ENCODE results near the gene FNBP1. TPM values are rescaled to one million over a fixed set of nuclear protein-coding genes. Genes with fewer than 3 reads are reported as not detected.

The FNBP1 gene
- total and polyA plus RNA-seq, 2 donors (not counting 1 experiment from before 2014, with no cell fraction given) = 20.8 to 44.3 TPM

GRCh38 chr9:129897263-129897662 is 145.7 kb downstream of the FNBP1 start:
- TF ChIP-seq EZH2 (IDR thresholded peaks at IDR 0.05; ENCODE audit: low read length, missing control alignments) = no peak
- TF ChIP-seq, protein P1, sequence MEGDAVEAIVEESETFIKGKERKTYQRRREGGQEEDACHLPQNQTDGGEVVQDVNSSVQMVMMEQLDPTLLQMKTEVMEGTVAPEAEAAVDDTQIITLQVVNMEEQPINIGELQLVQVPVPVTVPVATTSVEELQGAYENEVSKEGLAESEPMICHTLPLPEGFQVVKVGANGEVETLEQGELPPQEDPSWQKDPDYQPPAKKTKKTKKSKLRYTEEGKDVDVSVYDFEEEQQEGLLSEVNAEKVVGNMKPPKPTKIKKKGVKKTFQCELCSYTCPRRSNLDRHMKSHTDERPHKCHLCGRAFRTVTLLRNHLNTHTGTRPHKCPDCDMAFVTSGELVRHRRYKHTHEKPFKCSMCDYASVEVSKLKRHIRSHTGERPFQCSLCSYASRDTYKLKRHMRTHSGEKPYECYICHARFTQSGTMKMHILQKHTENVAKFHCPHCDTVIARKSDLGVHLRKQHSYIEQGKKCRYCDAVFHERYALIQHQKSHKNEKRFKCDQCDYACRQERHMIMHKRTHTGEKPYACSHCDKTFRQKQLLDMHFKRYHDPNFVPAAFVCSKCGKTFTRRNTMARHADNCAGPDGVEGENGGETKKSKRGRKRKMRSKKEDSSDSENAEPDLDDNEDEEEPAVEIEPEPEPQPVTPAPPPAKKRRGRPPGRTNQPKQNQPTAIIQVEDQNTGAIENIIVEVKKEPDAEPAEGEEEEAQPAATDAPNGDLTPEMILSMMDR (conservative IDR thresholded peaks at IDR 0.05 in 1 of 2, IDR thresholded peaks at IDR 0.05 in 1 of 2; ENCODE audit: low read depth in 1 of 2, low read length in 2 of 2) = no peak
- Histone ChIP-seq H3K9me3 (ENCODE audit: control insufficient read depth, insufficient read depth, low read depth, low read length) (no peaks in the 10 kb centered on the region), H3K27ac (ENCODE audit: insufficient read depth, low read length) (no peak overlapping the region), H4K20me1 (ENCODE audit: control insufficient read depth, extremely low read depth, insufficient read depth, low read length) (no peaks in the 10 kb centered on the region), H3K9ac (ENCODE audit: insufficient read depth, low read length) (no peak overlapping the region), H3K4me2 (ENCODE audit: extremely low read depth, insufficient read depth, low read length) (no peak overlapping the region), H3K4me3 (replicated peaks in 1 of 4; ENCODE audit: control extremely low read depth in 1 of 4, insufficient read depth in 1 of 4, low read depth in 3 of 4, low read length in 4 of 4) (no peak overlapping the region), H3K79me2 (ENCODE audit: control insufficient read depth, insufficient read depth, low read length) (no peaks in the 10 kb centered on the region), H3K4me1 (ENCODE audit: control insufficient read depth, extremely low read depth, insufficient read depth, low read length) (no peaks in the 10 kb centered on the region), H3K36me3 (ENCODE audit: control insufficient read depth, insufficient read depth, low read length) (peaks cover 5% of the 10 kb centered on the region), H2AFZ (ENCODE audit: low read length) (no peak overlapping the region), H3K27me3 (ENCODE audit: control insufficient read depth, insufficient read depth, low read length) (no peaks in the 10 kb centered on the region)
- no peak for DNase-seq (ENCODE audit: low read depth in 2 of 2)

DNA sequence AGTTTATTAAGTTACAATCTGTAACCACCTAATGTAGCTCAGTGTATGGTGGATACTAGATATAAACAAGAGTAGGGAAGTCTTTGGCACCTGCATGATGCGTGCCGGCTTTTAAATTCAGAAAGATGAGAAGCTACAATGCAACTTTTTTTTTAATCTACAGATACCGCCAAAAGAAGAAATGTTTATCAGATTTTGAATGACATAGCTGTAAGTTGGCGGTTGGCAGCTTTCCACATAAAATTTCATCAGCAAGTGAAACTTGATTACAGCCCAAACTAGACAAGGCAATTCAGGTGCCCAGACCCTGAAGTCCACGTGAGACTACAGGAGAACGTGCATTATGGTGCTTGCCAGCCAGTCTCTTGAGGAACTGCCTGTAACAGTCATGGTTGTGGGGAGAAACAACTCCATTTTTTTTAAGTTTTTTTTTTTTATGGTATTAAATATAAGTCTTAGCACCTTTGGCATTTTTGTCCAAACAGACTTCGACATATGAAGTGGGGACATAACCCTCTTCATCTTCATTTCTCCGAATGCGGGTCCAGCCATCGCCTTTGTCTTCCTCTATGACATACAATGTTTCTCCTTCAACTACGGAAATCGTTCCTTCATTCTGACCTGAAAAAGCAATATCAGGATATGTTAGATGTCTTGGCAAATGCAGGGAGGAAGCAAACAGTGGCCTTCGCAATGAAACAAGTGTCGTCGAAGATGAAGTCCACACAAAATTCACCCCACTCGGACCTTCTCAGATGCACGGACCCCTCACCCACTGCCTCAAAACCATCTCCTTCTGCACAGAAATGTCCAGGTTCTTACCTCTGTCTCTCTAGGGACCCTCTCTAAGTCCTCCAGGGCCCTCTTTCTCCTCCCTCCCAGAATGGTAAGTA is 147.4 kb downstream of the FNBP1 start:
- Histone ChIP-seq H3K27ac (ENCODE audit: insufficient read depth, low read length) (no peak overlapping the region), H3K4me2 (ENCODE audit: extremely low read depth, insufficient read depth, low read length) (no peak overlapping the region), H3K9me3 (ENCODE audit: control insufficient read depth, insufficient read depth, low read depth, low read length) (no peaks in the 10 kb centered on the region), H4K20me1 (ENCODE audit: control insufficient read depth, extremely low read depth, insufficient read depth, low read length) (no peaks in the 10 kb centered on the region), H3K4me3 (replicated peaks in 1 of 4; ENCODE audit: control extremely low read depth in 1 of 4, insufficient read depth in 1 of 4, low read depth in 3 of 4, low read length in 4 of 4) (no peak overlapping the region), H3K36me3 (ENCODE audit: control insufficient read depth, insufficient read depth, low read length) (peaks cover 4% of the 10 kb centered on the region), H2AFZ (ENCODE audit: low read length) (no peak overlapping the region), H3K27me3 (ENCODE audit: control insufficient read depth, insufficient read depth, low read length) (no peaks in the 10 kb centered on the region), H3K9ac (ENCODE audit: insufficient read depth, low read length) (no peak overlapping the region), H3K79me2 (ENCODE audit: control insufficient read depth, insufficient read depth, low read length) (no peaks in the 10 kb centered on the region), H3K4me1 (ENCODE audit: control insufficient read depth, extremely low read depth, insufficient read depth, low read length) (no peaks in the 10 kb centered on the region)
- no peak for TF ChIP-seq EZH2 (IDR thresholded peaks at IDR 0.05; ENCODE audit: low read length, missing control alignments)
- no peak for DNase-seq (ENCODE audit: low read depth in 2 of 2)

- no peaks in the 10 kb centered on the region for H3K4me1 ChIP-seq (ENCODE audit: control insufficient read depth, extremely low read depth, insufficient read depth, low read length)
- no peak overlapping the region for H3K9ac ChIP-seq (ENCODE audit: insufficient read depth, low read length)
- no peak overlapping the region for H3K4me2 ChIP-seq (ENCODE audit: extremely low read depth, insufficient read depth, low read length)
- no peaks in the 10 kb centered on the region for H3K9me3 ChIP-seq (ENCODE audit: control insufficient read depth, insufficient read depth, low read depth, low read length)
- no peak overlapping the region for H3K27ac ChIP-seq (ENCODE audit: insufficient read depth, low read length)
- no peak for DNase-seq (ENCODE audit: low read depth in 2 of 2)
- no peak overlapping the region for H3K4me3 ChIP-seq (replicated peaks in 1 of 4; ENCODE audit: control extremely low read depth in 1 of 4, insufficient read depth in 1 of 4, low read depth in 3 of 4, low read length in 4 of 4)
- TF ChIP-seq EZH2 (IDR thresholded peaks at IDR 0.05; ENCODE audit: low read length, missing control alignments) = no peak
- TF ChIP-seq, protein P1 (conservative IDR thresholded peaks at IDR 0.05 in 1 of 2, IDR thresholded peaks at IDR 0.05 in 1 of 2; ENCODE audit: low read depth in 1 of 2, low read length in 2 of 2) = no peak
- H3K27me3 ChIP-seq (ENCODE audit: control insufficient read depth, insufficient read depth, low read length) = no peaks in the 10 kb centered on the region
- peaks cover 4% of the 10 kb centered on the region for H3K36me3 ChIP-seq (ENCODE audit: control insufficient read depth, insufficient read depth, low read length)
- no peak overlapping the region for H2AFZ ChIP-seq (ENCODE audit: low read length)
- H3K79me2 ChIP-seq (ENCODE audit: control insufficient read depth, insufficient read depth, low read length) = no peaks in the 10 kb centered on the region
- no peaks in the 10 kb centered on the region for H4K20me1 ChIP-seq (ENCODE audit: control insufficient read depth, extremely low read depth, insufficient read depth, low read length)
These were observed 148.7 kb downstream of the FNBP1 start for GRCh38 chr9:129894120-129894823.

All from fibroblast of lung (primary cell).